ENCODE data around the gene SAMM50.

DNA sequence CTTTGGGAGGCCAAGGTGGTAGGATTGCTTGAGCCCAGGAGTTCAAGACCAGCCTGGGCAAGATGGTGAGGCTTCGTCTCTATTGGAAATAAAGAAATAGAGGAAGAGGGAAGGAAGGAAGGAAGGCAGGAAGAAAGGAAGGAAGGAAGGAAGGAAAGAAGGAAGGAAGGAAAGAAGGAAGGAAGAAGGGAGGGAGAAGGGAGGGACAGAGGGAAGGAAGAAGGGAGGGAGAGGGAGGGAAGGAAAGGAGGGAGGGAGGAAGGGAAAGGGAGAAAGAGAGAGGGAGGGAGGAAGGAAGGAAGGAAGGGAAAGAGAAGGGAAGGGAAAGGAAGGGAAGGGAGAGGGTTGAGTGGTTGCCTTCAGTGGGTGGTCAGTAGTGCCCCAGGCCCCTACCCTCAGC, 45.5 kb upstream of the SAMM50 start:
- TF ChIP-seq POLR2A (IDR thresholded peaks at IDR 0.05): no peak
- TF ChIP-seq, protein P1, sequence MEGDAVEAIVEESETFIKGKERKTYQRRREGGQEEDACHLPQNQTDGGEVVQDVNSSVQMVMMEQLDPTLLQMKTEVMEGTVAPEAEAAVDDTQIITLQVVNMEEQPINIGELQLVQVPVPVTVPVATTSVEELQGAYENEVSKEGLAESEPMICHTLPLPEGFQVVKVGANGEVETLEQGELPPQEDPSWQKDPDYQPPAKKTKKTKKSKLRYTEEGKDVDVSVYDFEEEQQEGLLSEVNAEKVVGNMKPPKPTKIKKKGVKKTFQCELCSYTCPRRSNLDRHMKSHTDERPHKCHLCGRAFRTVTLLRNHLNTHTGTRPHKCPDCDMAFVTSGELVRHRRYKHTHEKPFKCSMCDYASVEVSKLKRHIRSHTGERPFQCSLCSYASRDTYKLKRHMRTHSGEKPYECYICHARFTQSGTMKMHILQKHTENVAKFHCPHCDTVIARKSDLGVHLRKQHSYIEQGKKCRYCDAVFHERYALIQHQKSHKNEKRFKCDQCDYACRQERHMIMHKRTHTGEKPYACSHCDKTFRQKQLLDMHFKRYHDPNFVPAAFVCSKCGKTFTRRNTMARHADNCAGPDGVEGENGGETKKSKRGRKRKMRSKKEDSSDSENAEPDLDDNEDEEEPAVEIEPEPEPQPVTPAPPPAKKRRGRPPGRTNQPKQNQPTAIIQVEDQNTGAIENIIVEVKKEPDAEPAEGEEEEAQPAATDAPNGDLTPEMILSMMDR (IDR thresholded peaks at IDR 0.05): no peak
